SK-N-SH treated with all-trans-retinoic acid at 6 μM for 48 hours (cell line): ENCODE measurements around the gene VWC2L.
A peak's percentile ranks its signal among the peaks of the same experiment; 100 is the strongest.

ENCODE experiments used
- ATAC-seq: fragments of 200-7000 bp; cut with Tn5 transposase; 3 replicates; pipeline ENCODE4 v1.9.1; 2020; ENCODE audit warnings: mild to moderate bottlenecking, moderate library complexity
- ARNTL ChIP-seq: fragments of 450-650 bp; formaldehyde crosslinking; IDR thresholded peaks from 2 replicates; pipeline ENCODE4 v1.5.0; 2020; ENCODE audit warnings: low read depth, mild to moderate bottlenecking, moderate library complexity, borderline replicate concordance
- BACH2 ChIP-seq: fragments of 250-450 bp; sonication (Bioruptor Pico); IDR thresholded peaks from 2 replicates; pipeline ENCODE4 v1.9.0; 2021; ENCODE audit warnings: mild to moderate bottlenecking, borderline replicate concordance
- CREB5 ChIP-seq: fragments of 250-450 bp; sonication (Bioruptor Pico); IDR thresholded peaks from 2 replicates; pipeline ENCODE4 v1.5.1; 2020; ENCODE audit warnings: low read depth, mild to moderate bottlenecking, moderate library complexity
- CSDC2 ChIP-seq: fragments of 250-450 bp; sonication (Bioruptor Pico); IDR thresholded peaks from 2 replicates; pipeline ENCODE4 v1.5.0; 2020; ENCODE audit warnings: mild to moderate bottlenecking, moderate library complexity
- CSRNP3 ChIP-seq: fragments of 250-450 bp; sonication (Bioruptor Pico); IDR thresholded peaks from 2 replicates; pipeline ENCODE4 v1.5.1; 2021; ENCODE audit warnings: mild to moderate bottlenecking, moderate library complexity
- ESRRG ChIP-seq: fragments of 250-450 bp; sonication (Bioruptor Pico); IDR thresholded peaks from 2 replicates; pipeline ENCODE4 v1.6.1; 2021; ENCODE audit warnings: mild to moderate bottlenecking
- GLIS3 ChIP-seq: fragments of 250-450 bp; sonication (Bioruptor Pico); IDR thresholded peaks from 2 replicates; pipeline ENCODE4 v1.5.0; 2020; ENCODE audit warnings: mild to moderate bottlenecking, moderate library complexity
- PPARA ChIP-seq: fragments of 250-450 bp; sonication (Bioruptor Pico); IDR thresholded peaks from 2 replicates; pipeline ENCODE4 v1.5.0; 2020; ENCODE audit warnings: mild to moderate bottlenecking, borderline replicate concordance
- RARB ChIP-seq: fragments of 250-450 bp; sonication (Bioruptor Pico); IDR thresholded peaks from 2 replicates; pipeline ENCODE4 v1.8.0; 2021; ENCODE audit warnings: mild to moderate bottlenecking, moderate library complexity
- SNAI2 ChIP-seq: fragments of 250-450 bp; sonication (Bioruptor Pico); IDR thresholded peaks from 2 replicates; pipeline ENCODE4 v1.5.0; 2020; ENCODE audit warnings: mild to moderate bottlenecking, moderate library complexity
- TCF4 ChIP-seq: fragments of 250-450 bp; sonication (Bioruptor Pico); IDR thresholded peaks from 2 replicates; pipeline ENCODE4 v1.8.0; 2021; ENCODE audit warnings: mild to moderate bottlenecking, moderate library complexity, borderline replicate concordance
- TOX ChIP-seq: fragments of 250-450 bp; sonication (Bioruptor Pico); IDR thresholded peaks from 2 replicates; pipeline ENCODE4 v1.8.0; 2021; ENCODE audit warnings: mild to moderate bottlenecking, moderate library complexity, borderline replicate concordance
- ZC3H10 ChIP-seq: fragments of 250-450 bp; sonication (Bioruptor Pico); IDR thresholded peaks from 2 replicates; pipeline ENCODE4 v1.5.1; 2021; ENCODE audit warnings: mild to moderate bottlenecking, moderate library complexity
- ZFP3 ChIP-seq: fragments of 250-450 bp; sonication (Bioruptor Pico); IDR thresholded peaks from 2 replicates; pipeline ENCODE4 v1.5.0; 2020; ENCODE audit warnings: mild to moderate bottlenecking, moderate library complexity
- ZFP30 ChIP-seq: fragments of 450-650 bp; formaldehyde crosslinking; IDR thresholded peaks from 2 replicates; pipeline ENCODE4 v1.5.0; 2022; ENCODE audit warnings: mild to moderate bottlenecking, moderate library complexity
- ZNF565 ChIP-seq: fragments of 450-650 bp; formaldehyde crosslinking; conservative IDR thresholded peaks from 2 replicates; pipeline ENCODE4 v1.5.0; 2020; ENCODE audit warnings: low read depth, mild to moderate bottlenecking, moderate library complexity
- ZNF70 ChIP-seq: fragments of 450-650 bp; formaldehyde crosslinking; IDR thresholded peaks from 2 replicates; pipeline ENCODE4 v1.5.0; 2020; ENCODE audit warnings: mild to moderate bottlenecking, moderate library complexity
- ZNF8 ChIP-seq: fragments of 450-650 bp; formaldehyde crosslinking; IDR thresholded peaks from 2 replicates; pipeline ENCODE4 v1.5.0; 2020; ENCODE audit warnings: mild to moderate bottlenecking, moderate library complexity
- TF ChIP-seq, protein P1 (sequence below): fragments of 250-450 bp; sonication (Bioruptor Pico); IDR thresholded peaks from 2 replicates; pipeline ENCODE4 v1.8.0; 2020; ENCODE audit warnings: mild to moderate bottlenecking, moderate library complexity, borderline replicate concordance
- TF ChIP-seq, protein P2 (sequence below): fragments of 250-450 bp; sonication (Bioruptor Pico); IDR thresholded peaks from 2 replicates; pipeline ENCODE4 v1.8.0; 2021; ENCODE audit warnings: low read depth, mild to moderate bottlenecking, moderate library complexity, borderline replicate concordance
- TF ChIP-seq, protein P3 (sequence below): fragments of 250-450 bp; sonication (Bioruptor Pico); IDR thresholded peaks from 2 replicates; pipeline ENCODE4 v1.5.0; 2020; ENCODE audit warnings: mild to moderate bottlenecking, moderate library complexity

Gene VWC2L

GRCh38 chr2:214401580-214401979 is 9.3 kb upstream of the VWC2L start:
- no peak for ATAC-seq
- TF ChIP-seq CREB5 (CRISPR knock-in tag) = no peak
- no peak for TF ChIP-seq SNAI2 (CRISPR knock-in tag)
- TF ChIP-seq, protein P1, sequence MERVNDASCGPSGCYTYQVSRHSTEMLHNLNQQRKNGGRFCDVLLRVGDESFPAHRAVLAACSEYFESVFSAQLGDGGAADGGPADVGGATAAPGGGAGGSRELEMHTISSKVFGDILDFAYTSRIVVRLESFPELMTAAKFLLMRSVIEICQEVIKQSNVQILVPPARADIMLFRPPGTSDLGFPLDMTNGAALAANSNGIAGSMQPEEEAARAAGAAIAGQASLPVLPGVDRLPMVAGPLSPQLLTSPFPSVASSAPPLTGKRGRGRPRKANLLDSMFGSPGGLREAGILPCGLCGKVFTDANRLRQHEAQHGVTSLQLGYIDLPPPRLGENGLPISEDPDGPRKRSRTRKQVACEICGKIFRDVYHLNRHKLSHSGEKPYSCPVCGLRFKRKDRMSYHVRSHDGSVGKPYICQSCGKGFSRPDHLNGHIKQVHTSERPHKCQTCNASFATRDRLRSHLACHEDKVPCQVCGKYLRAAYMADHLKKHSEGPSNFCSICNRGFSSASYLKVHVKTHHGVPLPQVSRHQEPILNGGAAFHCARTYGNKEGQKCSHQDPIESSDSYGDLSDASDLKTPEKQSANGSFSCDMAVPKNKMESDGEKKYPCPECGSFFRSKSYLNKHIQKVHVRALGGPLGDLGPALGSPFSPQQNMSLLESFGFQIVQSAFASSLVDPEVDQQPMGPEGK = no peak
- TF ChIP-seq GLIS3 (CRISPR knock-in tag) = no peak
- no peak for TF ChIP-seq ZFP30 (CRISPR knock-in tag)
- no peak for TF ChIP-seq ARNTL (CRISPR knock-in tag)
- TF ChIP-seq ZFP3 (CRISPR knock-in tag) = no peak
- no peak for TF ChIP-seq ZNF565
- TF ChIP-seq, protein P2, sequence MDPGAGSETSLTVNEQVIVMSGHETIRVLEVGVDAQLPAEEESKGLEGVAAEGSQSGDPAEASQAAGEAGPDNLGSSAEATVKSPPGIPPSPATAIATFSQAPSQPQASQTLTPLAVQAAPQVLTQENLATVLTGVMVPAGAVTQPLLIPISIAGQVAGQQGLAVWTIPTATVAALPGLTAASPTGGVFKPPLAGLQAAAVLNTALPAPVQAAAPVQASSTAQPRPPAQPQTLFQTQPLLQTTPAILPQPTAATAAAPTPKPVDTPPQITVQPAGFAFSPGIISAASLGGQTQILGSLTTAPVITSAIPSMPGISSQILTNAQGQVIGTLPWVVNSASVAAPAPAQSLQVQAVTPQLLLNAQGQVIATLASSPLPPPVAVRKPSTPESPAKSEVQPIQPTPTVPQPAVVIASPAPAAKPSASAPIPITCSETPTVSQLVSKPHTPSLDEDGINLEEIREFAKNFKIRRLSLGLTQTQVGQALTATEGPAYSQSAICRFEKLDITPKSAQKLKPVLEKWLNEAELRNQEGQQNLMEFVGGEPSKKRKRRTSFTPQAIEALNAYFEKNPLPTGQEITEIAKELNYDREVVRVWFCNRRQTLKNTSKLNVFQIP = no peak
- TF ChIP-seq PPARA (CRISPR knock-in tag) = no peak
- TF ChIP-seq TOX = no peak
- TF ChIP-seq RARB (CRISPR knock-in tag) = no peak
- TF ChIP-seq CSRNP3 = no peak
- TF ChIP-seq ZNF70 (CRISPR knock-in tag) = no peak
- TF ChIP-seq BACH2 (CRISPR knock-in tag) = no peak
- TF ChIP-seq TCF4 (CRISPR knock-in tag) = no peak
- TF ChIP-seq, protein P3, sequence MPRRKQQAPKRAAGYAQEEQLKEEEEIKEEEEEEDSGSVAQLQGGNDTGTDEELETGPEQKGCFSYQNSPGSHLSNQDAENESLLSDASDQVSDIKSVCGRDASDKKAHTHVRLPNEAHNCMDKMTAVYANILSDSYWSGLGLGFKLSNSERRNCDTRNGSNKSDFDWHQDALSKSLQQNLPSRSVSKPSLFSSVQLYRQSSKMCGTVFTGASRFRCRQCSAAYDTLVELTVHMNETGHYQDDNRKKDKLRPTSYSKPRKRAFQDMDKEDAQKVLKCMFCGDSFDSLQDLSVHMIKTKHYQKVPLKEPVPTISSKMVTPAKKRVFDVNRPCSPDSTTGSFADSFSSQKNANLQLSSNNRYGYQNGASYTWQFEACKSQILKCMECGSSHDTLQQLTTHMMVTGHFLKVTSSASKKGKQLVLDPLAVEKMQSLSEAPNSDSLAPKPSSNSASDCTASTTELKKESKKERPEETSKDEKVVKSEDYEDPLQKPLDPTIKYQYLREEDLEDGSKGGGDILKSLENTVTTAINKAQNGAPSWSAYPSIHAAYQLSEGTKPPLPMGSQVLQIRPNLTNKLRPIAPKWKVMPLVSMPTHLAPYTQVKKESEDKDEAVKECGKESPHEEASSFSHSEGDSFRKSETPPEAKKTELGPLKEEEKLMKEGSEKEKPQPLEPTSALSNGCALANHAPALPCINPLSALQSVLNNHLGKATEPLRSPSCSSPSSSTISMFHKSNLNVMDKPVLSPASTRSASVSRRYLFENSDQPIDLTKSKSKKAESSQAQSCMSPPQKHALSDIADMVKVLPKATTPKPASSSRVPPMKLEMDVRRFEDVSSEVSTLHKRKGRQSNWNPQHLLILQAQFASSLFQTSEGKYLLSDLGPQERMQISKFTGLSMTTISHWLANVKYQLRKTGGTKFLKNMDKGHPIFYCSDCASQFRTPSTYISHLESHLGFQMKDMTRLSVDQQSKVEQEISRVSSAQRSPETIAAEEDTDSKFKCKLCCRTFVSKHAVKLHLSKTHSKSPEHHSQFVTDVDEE (CRISPR knock-in tag) = no peak
- TF ChIP-seq ZC3H10 (CRISPR knock-in tag) = no peak
- no peak for TF ChIP-seq ZNF8 (CRISPR knock-in tag)
- no peak for TF ChIP-seq CSDC2 (CRISPR knock-in tag)

DNA sequence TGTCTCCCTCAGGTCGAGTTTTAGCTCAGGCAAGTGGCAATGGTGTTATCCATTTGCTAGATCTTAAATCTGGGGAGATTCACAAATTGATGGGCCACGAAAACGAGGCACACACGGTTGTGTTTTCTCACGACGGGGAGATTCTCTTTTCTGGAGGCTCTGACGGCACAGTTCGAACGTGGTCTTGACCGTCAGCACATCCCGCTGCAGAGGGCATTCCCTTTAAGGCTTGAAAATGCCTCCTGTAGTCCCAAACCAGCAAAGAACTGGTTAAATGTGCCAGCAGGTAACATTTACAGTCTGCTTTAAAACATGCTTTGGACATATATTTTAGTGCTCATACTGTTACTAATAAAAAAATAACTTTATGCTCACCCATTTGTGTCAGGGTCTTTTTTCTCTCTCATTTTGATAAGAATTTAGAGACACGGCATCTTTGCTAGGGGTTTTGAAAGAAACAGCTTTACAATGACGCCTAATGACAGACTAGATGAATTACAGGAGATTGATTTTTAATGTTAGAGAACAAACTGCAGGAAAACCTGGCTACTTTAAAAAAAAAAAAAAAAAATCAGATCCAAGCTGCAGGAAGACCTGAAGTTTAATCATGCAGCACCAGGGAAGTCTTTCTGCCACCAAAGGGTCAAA is 602 bp upstream of the VWC2L start:
- no peak for TF ChIP-seq ZFP30 (CRISPR knock-in tag)
- TF ChIP-seq, protein P1 = no peak
- TF ChIP-seq ZC3H10 (CRISPR knock-in tag) = no peak
- no peak for TF ChIP-seq ZNF70 (CRISPR knock-in tag)
- no peak for TF ChIP-seq TOX
- no peak for TF ChIP-seq CSDC2 (CRISPR knock-in tag)
- TF ChIP-seq ESRRG (CRISPR knock-in tag) = no peak
- peak; percentile 64 for ATAC-seq
